ENCODE measurements around the gene PCF11.
A peak's percentile ranks its signal among the peaks of the same experiment; 100 is the strongest.

The PCF11 gene

DNA sequence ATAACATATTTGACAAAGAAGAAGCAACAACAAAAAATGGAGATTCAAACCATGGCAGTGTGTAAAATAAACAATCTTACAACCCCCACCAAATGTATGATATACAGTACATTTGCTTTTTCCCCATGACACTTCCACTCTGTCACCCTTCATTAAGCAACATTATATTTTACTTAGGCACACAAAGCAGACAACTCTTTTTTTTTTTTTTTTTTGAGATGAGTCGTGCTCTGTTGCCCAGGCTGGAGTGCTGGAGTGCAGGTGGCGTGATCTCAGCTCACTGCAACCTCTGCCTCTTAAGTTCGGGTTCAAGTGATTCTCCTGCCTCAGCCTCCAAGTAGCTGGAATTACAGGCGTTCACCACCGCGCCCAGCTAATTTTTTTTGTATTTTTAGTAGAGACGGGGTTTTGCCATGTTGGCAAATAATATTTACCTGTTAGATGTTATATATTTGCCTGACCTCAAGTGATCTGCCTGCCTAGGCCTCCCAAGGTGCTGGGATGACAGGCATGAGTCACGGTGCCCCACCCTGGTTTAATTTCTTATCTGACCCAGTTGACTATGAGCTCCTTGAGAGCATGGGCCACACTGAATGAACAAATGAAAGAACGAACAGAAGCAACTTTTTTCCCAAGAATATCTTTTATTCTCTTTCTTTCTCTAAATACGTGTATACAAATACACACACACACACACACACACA is 5.5 kb upstream of the PCF11 start:
- no peak for DNase-seq (ENCODE audit: low read depth, low spot score)

DNA sequence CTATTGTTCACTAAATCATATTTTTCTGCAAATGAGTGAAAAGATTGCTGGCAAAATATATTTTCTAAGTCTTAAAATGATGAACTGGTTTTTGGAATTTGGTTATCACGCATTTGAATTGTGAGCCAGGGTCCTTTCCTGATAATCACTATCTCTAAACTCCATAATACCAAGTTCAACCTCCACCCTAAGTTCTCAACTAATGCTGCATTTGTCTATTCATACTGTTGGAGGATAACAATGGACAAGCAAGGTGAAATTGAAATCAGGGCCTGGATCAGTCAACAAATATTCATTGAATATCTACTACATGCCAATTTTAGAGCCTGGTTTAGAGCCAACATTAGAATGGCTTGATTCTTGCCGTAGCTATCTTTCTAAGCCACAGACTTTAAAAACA is 4.7 kb upstream of the PCF11 start:
- DNase-seq (ENCODE audit: low read depth, low spot score), result no peak

- no peak for DNase-seq (ENCODE audit: low read depth, low spot score)
Measured at GRCh38 chr11:83153764-83154163, 3.2 kb upstream of the PCF11 start.

- DNase-seq (ENCODE audit: low read depth, low spot score), result peak; percentile 99
Measured at GRCh38 chr11:83156144-83156995, 561 bp upstream of the PCF11 start.

GRCh38 chr11:83157594-83158356 is 844 bp downstream of the PCF11 start:
- no peak for DNase-seq (ENCODE audit: low read depth, low spot score)

GRCh38 chr11:83158357-83158786 is 1.4 kb downstream of the PCF11 start:
- DNase-seq (ENCODE audit: low read depth, low spot score), result no peak

- DNase-seq (ENCODE audit: low read depth, low spot score), result no peak
Measured at GRCh38 chr11:83158965-83159901, 2.3 kb downstream of the PCF11 start.

DNA sequence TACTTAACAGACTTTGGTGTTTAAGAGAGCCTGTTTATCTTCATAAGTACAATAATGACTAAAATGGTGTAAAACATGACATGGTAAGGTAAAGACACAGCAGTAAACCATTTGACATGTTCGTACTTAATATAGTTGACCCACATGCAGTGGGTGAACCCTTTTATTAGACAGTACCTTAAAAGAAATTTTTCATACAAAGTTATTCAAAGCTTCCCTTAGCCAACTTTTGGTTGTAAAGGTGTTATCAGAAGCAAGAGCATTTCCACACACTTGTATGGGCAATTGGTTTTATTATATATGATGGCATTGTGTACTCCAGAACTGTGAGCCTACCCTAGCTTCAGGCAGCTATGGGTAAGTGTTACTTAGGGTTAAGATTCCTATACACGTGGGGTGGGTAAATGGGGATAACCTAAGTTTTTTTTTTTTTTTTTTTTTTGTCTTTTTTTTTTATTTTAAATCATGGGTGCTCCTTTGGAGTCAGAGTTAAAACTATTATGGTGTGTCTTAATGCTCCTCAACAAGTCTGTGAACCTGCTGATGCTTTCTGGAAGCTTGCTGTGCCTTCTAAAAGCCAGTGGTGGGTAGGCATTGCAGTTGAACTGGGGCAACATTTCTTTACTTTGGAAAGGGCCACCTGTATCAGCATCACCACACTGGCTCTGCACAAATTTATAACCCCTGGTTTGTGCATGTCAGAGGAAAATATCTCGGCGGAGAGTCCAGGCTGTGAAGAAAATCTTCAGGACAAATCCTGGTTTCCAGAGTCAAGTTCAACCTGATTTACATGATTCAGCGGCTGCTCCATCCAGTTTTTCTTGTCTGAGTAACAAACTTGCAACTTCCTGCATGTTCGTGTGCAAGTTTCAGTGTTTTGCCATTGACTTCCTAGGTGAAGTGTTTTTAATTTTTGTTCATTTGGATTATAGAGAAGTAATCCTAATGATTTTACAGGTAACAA is 3.3 kb downstream of the PCF11 start:
- no peak for DNase-seq (ENCODE audit: low read depth, low spot score)

GRCh38 chr11:83161610-83162199 is 4.8 kb downstream of the PCF11 start:
- DNase-seq (ENCODE audit: low read depth, low spot score), result no peak

DNA sequence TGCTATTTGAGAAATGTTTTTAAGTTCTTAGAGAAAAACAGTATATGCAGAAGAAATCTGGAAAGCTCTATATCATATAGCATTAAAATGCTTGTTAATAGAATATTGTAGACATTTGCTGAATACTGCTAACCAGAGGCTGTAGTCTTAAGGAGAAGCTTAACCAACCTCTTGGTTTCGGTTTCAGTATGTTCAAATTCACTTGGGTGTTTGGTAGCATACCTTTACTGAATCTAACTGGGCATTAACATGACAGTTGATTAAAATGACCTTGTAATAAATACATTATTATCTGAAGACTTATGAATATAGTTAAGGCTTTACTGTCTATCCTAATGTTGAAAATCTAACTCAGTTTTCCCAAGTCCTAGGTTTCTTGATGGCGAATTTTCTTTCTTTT is 5.4 kb downstream of the PCF11 start:
- DNase-seq (ENCODE audit: low read depth, low spot score), result no peak

GRCh38 chr11:83166193-83166866 is 9.4 kb downstream of the PCF11 start:
- no peak for DNase-seq (ENCODE audit: low read depth, low spot score)

DNA sequence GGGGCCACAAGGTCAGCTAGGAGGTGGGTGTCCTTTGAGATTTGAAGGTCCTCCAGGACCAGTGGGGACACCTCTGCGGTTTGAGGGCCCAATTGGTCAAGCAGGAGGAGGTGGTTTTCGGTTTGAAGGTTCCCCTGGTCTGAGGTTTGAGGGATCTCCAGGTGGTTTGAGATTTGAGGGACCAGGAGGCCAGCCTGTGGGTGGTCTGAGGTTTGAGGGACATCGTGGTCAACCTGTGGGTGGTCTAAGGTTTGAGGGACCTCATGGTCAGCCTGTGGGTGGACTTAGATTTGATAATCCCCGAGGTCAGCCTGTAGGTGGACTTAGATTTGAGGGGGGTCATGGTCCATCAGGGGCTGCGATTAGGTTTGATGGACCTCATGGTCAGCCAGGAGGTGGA is 11.8 kb downstream of the PCF11 start:
- DNase-seq (ENCODE audit: low read depth, low spot score), result no peak

DNA sequence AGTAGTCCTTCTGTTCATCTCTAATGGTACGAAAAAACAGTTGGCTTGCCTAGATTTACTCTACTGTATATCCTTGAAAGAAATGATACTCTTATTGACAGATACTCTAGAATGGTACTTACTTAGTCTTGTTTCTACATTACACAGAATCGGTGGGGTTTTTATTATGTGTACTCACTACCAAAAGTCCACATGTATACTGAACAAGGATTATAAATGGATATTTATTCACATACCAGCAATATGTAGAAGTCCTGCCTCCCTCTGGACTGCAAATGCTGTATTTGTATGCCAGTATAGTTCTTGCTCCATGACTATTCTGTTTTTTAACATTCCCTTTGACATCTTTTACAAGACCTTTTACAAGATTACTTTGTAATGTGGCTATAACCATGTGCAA is 13.9 kb downstream of the PCF11 start:
- DNase-seq (ENCODE audit: low read depth, low spot score), result no peak

- DNase-seq (ENCODE audit: low read depth, low spot score), result no peak
Measured at GRCh38 chr11:83172551-83172950, 15.6 kb downstream of the PCF11 start.

DNA sequence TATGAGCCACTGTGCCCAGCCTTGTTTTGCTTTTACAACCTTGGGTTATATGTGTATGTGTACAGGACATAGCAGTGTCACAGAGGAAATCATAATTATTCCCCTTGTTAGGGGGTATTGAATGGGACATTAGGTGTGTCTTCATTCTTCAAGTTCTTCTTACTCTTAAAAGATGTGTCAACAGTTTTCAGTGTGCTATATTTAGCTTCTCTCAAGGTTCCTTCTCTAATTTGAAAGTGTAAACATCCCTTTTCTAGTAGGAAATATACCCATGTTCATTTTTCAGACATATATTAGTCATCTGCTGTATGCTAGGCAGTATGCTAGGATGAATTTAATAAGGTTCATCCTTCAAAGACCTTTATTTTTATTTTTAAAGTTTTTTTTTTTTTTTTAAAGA is 17.1 kb downstream of the PCF11 start:
- DNase-seq (ENCODE audit: low read depth, low spot score), result no peak

DNA sequence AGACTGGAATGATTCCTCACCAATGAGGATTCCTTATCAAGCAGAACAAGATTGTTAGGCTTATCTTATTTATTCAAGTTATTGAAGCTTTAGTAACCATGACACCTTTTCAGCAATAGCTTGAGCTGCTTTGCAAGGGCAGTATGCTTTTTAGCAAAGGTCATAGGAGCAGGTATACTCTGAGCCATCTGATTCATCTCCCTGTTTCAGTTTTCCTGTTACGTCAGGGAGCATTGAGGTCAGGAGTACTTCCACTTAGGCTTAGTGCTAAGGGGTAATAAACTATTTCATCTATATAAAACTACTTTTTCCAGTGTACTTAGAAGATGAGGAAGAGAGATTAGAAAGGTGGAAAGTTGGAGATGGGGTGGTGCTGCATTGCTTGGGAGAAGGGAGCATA is 18.9 kb downstream of the PCF11 start:
- DNase-seq (ENCODE audit: low read depth, low spot score), result no peak

- no peak for DNase-seq (ENCODE audit: low read depth, low spot score)
Measured at GRCh38 chr11:83181815-83182214, 24.9 kb downstream of the PCF11 start.

DNA sequence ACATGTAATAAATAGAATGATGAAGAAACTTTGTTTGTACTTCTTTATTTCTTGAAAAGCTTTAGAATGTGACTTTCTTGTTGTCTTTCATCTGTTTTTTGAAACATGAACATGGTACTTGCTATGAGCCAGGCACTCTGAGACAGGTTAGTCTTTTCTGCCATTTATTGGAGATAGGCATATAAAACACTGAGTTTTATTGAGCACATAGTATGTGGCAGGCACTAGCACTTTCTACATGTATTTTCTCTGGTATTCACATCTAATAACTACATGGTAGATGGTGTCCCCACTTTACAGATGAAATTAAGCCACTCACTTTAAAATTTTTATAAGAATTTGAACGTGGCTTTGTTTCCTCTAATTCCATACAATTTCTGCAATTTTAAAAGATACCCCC is 28.8 kb downstream of the PCF11 start:
- no peak for DNase-seq (ENCODE audit: low read depth, low spot score)

DNA sequence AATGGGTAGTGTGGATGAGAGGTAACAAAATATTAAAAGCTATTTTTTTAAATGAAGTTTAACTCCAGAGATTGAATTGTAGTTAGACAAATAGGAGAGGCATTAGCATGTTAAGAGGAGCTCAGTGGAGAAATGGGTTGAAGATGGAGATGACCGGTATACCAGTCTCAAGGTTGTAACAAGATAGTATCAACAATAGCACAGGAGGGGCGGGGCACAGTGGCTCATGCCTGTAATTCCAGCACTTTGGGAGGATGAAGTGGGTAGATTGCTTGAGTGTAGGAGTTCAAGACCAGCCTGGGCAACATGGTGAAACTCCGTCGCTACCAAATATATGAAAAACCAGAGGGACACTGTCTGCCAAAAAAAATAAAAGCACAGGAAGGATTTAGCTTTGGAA is 30.5 kb downstream of the PCF11 start:
- no peak for DNase-seq (ENCODE audit: low read depth, low spot score)
